A549 treated with CORT108297 at 1 μM for 4 hours (cell line): Measurements from ENCODE around the gene CYP2C8. TPM values are rescaled to one million over a fixed set of nuclear protein-coding genes. Genes with fewer than 3 reads are reported as not detected.

Source experiments
- total RNA-seq: library from RNA; stranded (reverse); fragments of 200-300 nt; extraction: Qiagen RNA extraction; gene quantifications from 5 replicates; pipeline ENCODE4 v1.2.3, GENCODE V29; 2022

Gene CYP2C8
- not detected in 5 replicates for total RNA-seq

GRCh38 chr10:95069286-95069685 lies at the start of gene CYP2C8:
Gene CYP2C8, minus strand, starts transcription at chr10:95069497. Its CDS starts 95 bp downstream, at chr10:95069402.

Other genes starting within 250 kb of the CYP2C8 start
- gene CYP2C9, start 130.8 kb downstream of the CYP2C8 start, total RNA-seq = 0.03 to 0.14 TPM (median 0.06 TPM) in 3 of 5 replicates, not detected in the others
- not detected in 5 replicates for gene ACSM6, start 124.7 kb upstream of the CYP2C8 start, total RNA-seq
- gene PDLIM1, start 221.5 kb upstream of the CYP2C8 start, total RNA-seq = 152 to 163 TPM (median 161 TPM) in 5 replicates